Measurements from ENCODE around the gene GPRIN1. TPM values are rescaled to one million over a fixed set of nuclear protein-coding genes. Genes with fewer than 3 reads are reported as not detected.
"Not testable (repeated sequence)": the region's sequence is repeated elsewhere in the genome, so short reads cannot be mapped to it uniquely, and the experiment has no call there.

GPRIN1 gene
- polyA plus RNA-seq, 3 donors, result 1.7 to 1.8 (median 1.7) TPM

- DNase-seq (ENCODE audit: low read depth in 3 of 3, low spot score in 2 of 3), result no peak
Observed at GRCh38 chr5:176575488-176576422, 34.2 kb downstream of the GPRIN1 start.

- DNase-seq (ENCODE audit: low read depth in 3 of 3, low spot score in 2 of 3), result no peak
Observed at GRCh38 chr5:176575066-176575465, 34.9 kb downstream of the GPRIN1 start.

GRCh38 chr5:176574297-176574591 is 35.7 kb downstream of the GPRIN1 start:
- no peak for DNase-seq (ENCODE audit: low read depth in 3 of 3, low spot score in 2 of 3)

GRCh38 chr5:176573564-176574296 is 36.2 kb downstream of the GPRIN1 start:
- no peak for DNase-seq (ENCODE audit: low read depth in 3 of 3, low spot score in 2 of 3)

GRCh38 chr5:176570044-176570443 is 39.9 kb downstream of the GPRIN1 start:
- no peak for DNase-seq (ENCODE audit: low read depth in 3 of 3, low spot score in 2 of 3)

GRCh38 chr5:176568657-176569056 is 41.3 kb downstream of the GPRIN1 start:
- DNase-seq (ENCODE audit: low read depth in 3 of 3, low spot score in 2 of 3), result no peak

GRCh38 chr5:176565760-176566288 is 44.1 kb downstream of the GPRIN1 start:
- no peak for DNase-seq (ENCODE audit: low read depth in 3 of 3, low spot score in 2 of 3)

- DNase-seq (ENCODE audit: low read depth in 3 of 3, low spot score in 2 of 3), result no peak
Observed at GRCh38 chr5:176564002-176564401, 46.0 kb downstream of the GPRIN1 start.

GRCh38 chr5:176562189-176562588 is 47.8 kb downstream of the GPRIN1 start:
- DNase-seq (ENCODE audit: low read depth in 3 of 3, low spot score in 2 of 3), result no peak

- DNase-seq (ENCODE audit: low read depth in 3 of 3, low spot score in 2 of 3), result no peak
Observed at GRCh38 chr5:176561259-176561658, 48.7 kb downstream of the GPRIN1 start.

- DNase-seq (ENCODE audit: low read depth in 3 of 3, low spot score in 2 of 3), result no peak
Observed at GRCh38 chr5:176560364-176560763, 49.6 kb downstream of the GPRIN1 start.

GRCh38 chr5:176559683-176560082 is 50.3 kb downstream of the GPRIN1 start:
- DNase-seq (ENCODE audit: low read depth in 3 of 3, low spot score in 2 of 3), result no peak

- DNase-seq (ENCODE audit: low read depth in 3 of 3, low spot score in 2 of 3), result no peak
Observed at GRCh38 chr5:176557846-176558245, 52.1 kb downstream of the GPRIN1 start.

GRCh38 chr5:176553260-176554085 is 56.5 kb downstream of the GPRIN1 start:
- DNase-seq (ENCODE audit: low read depth in 3 of 3, low spot score in 2 of 3), result no peak

GRCh38 chr5:176552332-176552869 is 57.6 kb downstream of the GPRIN1 start:
- DNase-seq (ENCODE audit: low read depth in 3 of 3, low spot score in 2 of 3), result no peak

GRCh38 chr5:176550937-176551336 is 59.0 kb downstream of the GPRIN1 start:
- DNase-seq (ENCODE audit: low read depth in 3 of 3, low spot score in 2 of 3), result not testable (repeated sequence)

- DNase-seq (ENCODE audit: low read depth in 3 of 3, low spot score in 2 of 3), result no peak
Observed at GRCh38 chr5:176550275-176550831, 59.6 kb downstream of the GPRIN1 start.

GRCh38 chr5:176549871-176550270 is 60.1 kb downstream of the GPRIN1 start:
- DNase-seq (ENCODE audit: low read depth in 3 of 3, low spot score in 2 of 3), result no peak

GRCh38 chr5:176548967-176549444 is 61.0 kb downstream of the GPRIN1 start, which contains the start of gene CDHR2:
Gene CDHR2 (plus strand): TSS chr5:176549342. CDS start chr5:176565353, 16,011 bp downstream.
- DNase-seq (ENCODE audit: low read depth in 3 of 3, low spot score in 2 of 3), result no peak

- no peak for DNase-seq (ENCODE audit: low read depth in 3 of 3, low spot score in 2 of 3)
Observed at GRCh38 chr5:176547802-176548201, 62.2 kb downstream of the GPRIN1 start.

All from right renal cortex interstitium (tissue), 3 donors.